Neutrophil (primary cell): ENCODE results near the gene VSTM4.

Source experiments
- H3K27ac ChIP-seq: fragments of 200-600 bp; sonication (generic); 2 replicates; pipeline ENCODE4 v1.5.1; 2016; ENCODE audit warnings: mild to moderate bottlenecking, moderate library complexity
- H3K27me3 ChIP-seq: fragments of 200-600 bp; sonication (generic); 2 replicates; pipeline ENCODE4 v1.6.0; 2016; ENCODE audit warnings: mild to moderate bottlenecking
- H3K36me3 ChIP-seq: fragments of 200-600 bp; sonication (generic); 2 replicates; pipeline ENCODE4 v1.5.1; 2017
- H3K4me1 ChIP-seq, 2 experiments: fragments of 200-600 bp in 1 of 2; sonication (generic) in 1 of 2; 1 replicate in 1 of 2; 2 replicates in 1 of 2; pipeline versions ENCODE4 v1.5.1 to v1.6.1; 2013 to 2016; ENCODE audit warnings: low read depth in 1 of 2, low read length in 1 of 2, mild to moderate bottlenecking in 1 of 2, moderate library complexity in 1 of 2; ENCODE audit not compliant: control insufficient read depth in 1 of 2, insufficient read depth in 1 of 2
- H3K4me3 ChIP-seq, 2 experiments: fragments of 200-600 bp in 1 of 2; sonication (generic) in 1 of 2; 1 replicate in 1 of 2; 2 replicates in 1 of 2; pipeline ENCODE4 v1.5.1; 2013 to 2016; ENCODE audit warnings: low read depth in 1 of 2, low read length in 1 of 2, mild to moderate bottlenecking in 1 of 2, moderate library complexity in 1 of 2
- H3K9me3 ChIP-seq: fragments of 200-600 bp; sonication (generic); 2 replicates; pipeline ENCODE4 v1.5.1; 2016
- TF ChIP-seq, protein P1 (sequence below): fragments of 200-600 bp; sonication (generic); IDR thresholded peaks from 2 replicates; pipeline ENCODE4 v1.5.1; 2016; ENCODE audit warnings: antibody characterized with exemption

The VSTM4 gene

DNA sequence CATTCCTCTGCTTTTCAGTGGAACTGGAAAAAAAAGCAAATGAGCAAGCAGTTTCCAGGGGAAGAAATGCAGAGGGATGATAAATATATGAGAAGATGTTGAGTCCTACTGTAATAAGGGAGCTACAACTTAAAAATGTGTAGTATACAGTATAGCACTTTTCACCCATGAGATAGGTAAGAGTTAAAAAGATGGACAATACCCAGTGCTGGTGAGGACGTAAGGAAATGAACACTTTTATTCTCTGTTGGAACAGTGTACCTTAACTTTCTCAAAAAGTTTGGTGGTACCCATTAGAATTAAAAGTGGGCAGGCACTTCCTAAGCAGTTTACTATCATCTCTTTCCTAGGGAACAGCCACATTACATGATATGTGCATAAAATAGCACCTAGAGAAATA lies 21.2 kb upstream of the VSTM4 start:
- no peak overlapping the region for H3K4me3 ChIP-seq
- H3K4me1 ChIP-seq = peaks cover 5 to 7% of the 10 kb centered on the region in 2 experiments
- H3K36me3 ChIP-seq = no peaks in the 10 kb centered on the region
- TF ChIP-seq, protein P1, sequence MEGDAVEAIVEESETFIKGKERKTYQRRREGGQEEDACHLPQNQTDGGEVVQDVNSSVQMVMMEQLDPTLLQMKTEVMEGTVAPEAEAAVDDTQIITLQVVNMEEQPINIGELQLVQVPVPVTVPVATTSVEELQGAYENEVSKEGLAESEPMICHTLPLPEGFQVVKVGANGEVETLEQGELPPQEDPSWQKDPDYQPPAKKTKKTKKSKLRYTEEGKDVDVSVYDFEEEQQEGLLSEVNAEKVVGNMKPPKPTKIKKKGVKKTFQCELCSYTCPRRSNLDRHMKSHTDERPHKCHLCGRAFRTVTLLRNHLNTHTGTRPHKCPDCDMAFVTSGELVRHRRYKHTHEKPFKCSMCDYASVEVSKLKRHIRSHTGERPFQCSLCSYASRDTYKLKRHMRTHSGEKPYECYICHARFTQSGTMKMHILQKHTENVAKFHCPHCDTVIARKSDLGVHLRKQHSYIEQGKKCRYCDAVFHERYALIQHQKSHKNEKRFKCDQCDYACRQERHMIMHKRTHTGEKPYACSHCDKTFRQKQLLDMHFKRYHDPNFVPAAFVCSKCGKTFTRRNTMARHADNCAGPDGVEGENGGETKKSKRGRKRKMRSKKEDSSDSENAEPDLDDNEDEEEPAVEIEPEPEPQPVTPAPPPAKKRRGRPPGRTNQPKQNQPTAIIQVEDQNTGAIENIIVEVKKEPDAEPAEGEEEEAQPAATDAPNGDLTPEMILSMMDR = no peak
- H3K9me3 ChIP-seq = no peaks in the 10 kb centered on the region
- no peaks in the 10 kb centered on the region for H3K27me3 ChIP-seq
- no peak overlapping the region for H3K27ac ChIP-seq

DNA sequence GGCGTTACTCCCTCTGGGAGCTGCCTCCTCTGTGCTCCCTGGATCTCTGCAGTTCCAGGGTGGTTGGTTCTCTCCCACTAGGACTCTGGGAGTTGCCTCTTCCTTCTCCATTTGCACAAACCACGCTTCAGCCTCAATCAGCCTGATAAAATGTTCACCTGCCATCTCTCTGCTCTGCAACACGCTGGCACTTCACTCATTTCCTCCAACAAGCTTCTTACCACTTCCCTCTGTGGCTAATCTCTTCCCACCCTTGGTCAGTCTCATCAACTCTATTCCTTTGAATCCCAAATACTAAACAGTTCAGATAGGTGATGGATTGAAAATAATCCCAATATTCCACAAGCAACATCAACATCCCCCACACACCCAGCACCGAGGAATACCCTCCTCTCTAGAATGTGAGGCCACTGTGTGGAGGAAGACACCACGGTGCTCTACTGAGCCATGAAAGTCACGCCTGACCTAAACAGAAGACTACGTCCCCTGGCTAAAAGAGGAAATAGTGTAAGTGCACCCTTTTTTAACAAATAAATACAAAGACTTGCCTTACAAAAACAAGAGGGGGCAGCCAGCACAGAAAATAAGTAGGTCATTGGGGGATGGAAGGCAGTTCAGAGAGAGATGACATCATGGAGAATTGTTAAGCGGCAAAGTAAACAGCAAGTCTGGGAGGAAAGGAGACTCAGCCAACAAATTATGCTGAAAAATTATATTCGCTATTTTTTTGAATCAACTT lies 20.4 kb upstream of the VSTM4 start:
- peak overlapping the region; percentile 27 for H3K27ac ChIP-seq
- H3K36me3 ChIP-seq = no peaks in the 10 kb centered on the region
- no peak overlapping the region for H3K4me3 ChIP-seq
- TF ChIP-seq, protein P1 = no peak
- peaks cover 5 to 7% of the 10 kb centered on the region in 2 experiments for H3K4me1 ChIP-seq
- H3K27me3 ChIP-seq = no peaks in the 10 kb centered on the region
- no peaks in the 10 kb centered on the region for H3K9me3 ChIP-seq

DNA sequence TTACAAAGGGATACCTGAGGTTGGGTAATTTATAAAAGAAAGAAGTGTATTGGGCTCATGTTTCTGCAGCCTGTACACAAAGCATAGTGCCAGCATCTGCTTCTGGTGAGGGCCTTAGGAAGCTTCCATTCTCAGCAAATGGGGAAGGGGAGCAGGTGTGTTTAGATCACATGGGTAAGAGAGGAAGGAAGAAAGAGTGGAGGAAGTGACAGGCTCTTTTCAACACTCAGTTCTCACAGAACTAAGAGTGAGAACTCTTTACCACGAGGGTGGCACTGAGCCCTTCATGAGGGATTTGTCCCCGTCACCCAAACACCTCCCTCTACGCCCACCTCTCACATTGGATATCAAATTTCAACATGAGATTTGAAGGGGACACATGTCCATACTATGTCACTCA lies 19.0 kb upstream of the VSTM4 start:
- H3K36me3 ChIP-seq = no peaks in the 10 kb centered on the region

DNA sequence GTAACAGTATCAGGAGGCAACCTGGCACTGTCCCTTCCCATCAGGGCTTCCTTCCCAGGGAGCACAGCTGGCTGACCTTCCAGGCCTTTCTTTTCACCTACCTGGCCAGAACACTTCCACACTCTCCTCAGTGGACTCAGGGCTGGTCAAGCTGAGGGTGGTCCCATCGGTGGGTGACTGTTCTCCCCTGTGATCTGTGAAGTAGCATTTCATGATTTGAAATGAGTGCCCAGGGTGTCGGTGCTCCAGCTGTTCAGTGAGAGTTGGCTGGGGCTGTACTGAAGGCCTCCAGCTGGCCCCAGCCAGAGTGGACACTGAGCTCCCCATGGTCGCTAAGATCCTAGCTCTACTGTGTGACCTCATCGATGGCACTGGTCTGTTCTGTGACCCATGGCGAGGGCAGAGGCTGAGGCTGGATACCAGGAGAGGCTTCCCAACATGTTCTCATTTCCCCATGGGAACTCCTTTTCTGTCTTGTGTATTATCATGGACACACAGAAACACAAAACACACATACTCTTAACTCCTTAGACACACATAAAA lies 18.5 kb upstream of the VSTM4 start, which contains the start of gene FAM170B:
TSS of gene FAM170B (minus strand) at position 316 of the 543 bp plus-strand sequence. CDS start at position 213, 103 bp downstream.
- Histone ChIP-seq H3K4me3 (no peak within 1 kb of the TSS), H3K36me3 (no peaks in the 10 kb centered on the region), H3K27ac (no peak within 1 kb of the TSS), H3K27me3 (no peaks in the 10 kb centered on the region), H3K4me1 (peaks cover 5 to 7% of the 10 kb centered on the region in 2 experiments), H3K9me3 (no peaks in the 10 kb centered on the region)
- TF ChIP-seq, protein P1 = no peak

More for the DNA sequence above, 19.0 kb upstream of the VSTM4 start:
- TF ChIP-seq, protein P1 = no peak
- Histone ChIP-seq H3K9me3 (no peaks in the 10 kb centered on the region), H3K27me3 (no peaks in the 10 kb centered on the region), H3K27ac (no peak overlapping the region), H3K4me1 (peaks cover 5 to 7% of the 10 kb centered on the region in 2 experiments), H3K4me3 (no peak overlapping the region)

DNA sequence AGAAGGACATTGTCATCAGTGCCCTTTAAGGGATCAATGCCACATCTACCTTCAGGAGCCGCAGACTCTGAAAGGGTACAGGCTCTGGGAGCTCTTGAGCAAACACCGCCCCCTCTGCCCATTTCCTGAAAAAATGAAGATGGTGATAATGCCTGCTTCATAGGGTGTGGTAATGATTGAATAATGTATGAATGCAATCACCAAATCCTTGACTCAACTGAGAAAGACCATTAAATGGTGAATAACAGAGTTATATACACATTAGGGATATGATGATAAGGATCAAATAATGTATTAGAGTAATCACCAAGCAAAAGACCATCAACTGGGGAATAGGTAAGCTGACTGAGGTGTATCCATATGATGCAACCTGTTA lies 17.0 kb upstream of the VSTM4 start:
- Histone ChIP-seq H3K9me3 (no peaks in the 10 kb centered on the region), H3K27ac (no peak overlapping the region), H3K4me3 (no peak overlapping the region), H3K36me3 (no peaks in the 10 kb centered on the region), H3K27me3 (no peaks in the 10 kb centered on the region), H3K4me1 (peaks cover 5 to 7% of the 10 kb centered on the region in 2 experiments)
- TF ChIP-seq, protein P1 = no peak
